Uterus (tissue), 2 donors: ENCODE results near the gene CTCF.

ENCODE experiments used
- CTCF ChIP-seq, 4 experiments: fragments of 200-600 bp in 2 of 4; fragments of 450-650 bp in 2 of 4; sonication (generic) in 2 of 4; IDR thresholded peaks; one replicate each; pipeline ENCODE4 v1.5.1; 2016 to 2019; ENCODE audit warnings: antibody characterized with exemption in 4 of 4, mild to moderate bottlenecking in 2 of 4, moderate library complexity in 1 of 4
- POLR2A ChIP-seq, 2 donors: fragments of 450-650 bp; IDR thresholded peaks; one replicate each; pipeline ENCODE4 v1.6.1; 2016; ENCODE audit warnings: antibody characterized with exemption in 2 of 2, mild to moderate bottlenecking in 1 of 2, moderate library complexity in 1 of 2

DNA sequence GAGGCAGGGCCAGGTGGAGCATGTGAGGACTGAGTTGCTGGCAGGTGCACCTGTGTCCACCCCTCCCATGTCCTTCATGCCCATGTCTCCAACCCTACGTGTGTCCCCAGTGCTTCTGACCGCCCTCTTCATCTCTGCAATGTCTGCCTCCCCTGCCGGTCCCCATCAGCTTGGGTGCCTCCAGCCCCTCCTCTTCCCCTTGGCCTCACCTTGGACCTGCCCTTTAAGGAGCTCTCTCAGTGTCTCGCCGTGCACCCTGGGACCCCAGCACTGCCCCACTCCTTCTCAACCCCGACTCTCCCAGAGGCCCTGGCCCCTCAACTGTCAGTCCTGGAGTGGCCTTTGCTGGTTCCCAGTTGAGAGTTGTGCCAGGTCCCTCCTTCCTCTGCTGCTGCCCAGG, 18.7 kb upstream of the CTCF start:
- TF ChIP-seq CTCF (IDR thresholded peaks at IDR 0.05): no peak
- no peak for TF ChIP-seq POLR2A (IDR thresholded peaks at IDR 0.05)
